UCSD-AML1 (cell line): ENCODE results near the gene OSBP2.

ENCODE experiments used
- DNase-seq: peaks from one replicate; lab custom pipeline; 2025; ENCODE audit not compliant: unreplicated experiment; lab: John Stamatoyannopoulos, UW

The OSBP2 gene

GRCh38 chr22:30876915-30877553 lies 182.4 kb downstream of the OSBP2 start:
- DNase-seq = no peak

- DNase-seq = no peak
These were observed 183.2 kb downstream of the OSBP2 start for GRCh38 chr22:30877662-30878515.

GRCh38 chr22:30878516-30879414 lies 184.1 kb downstream of the OSBP2 start:
- DNase-seq = no peak

- no peak for DNase-seq
These were observed 184.7 kb downstream of the OSBP2 start for GRCh38 chr22:30879415-30879797.

GRCh38 chr22:30880181-30880601 lies 185.5 kb downstream of the OSBP2 start:
- DNase-seq = no peak

- no peak for DNase-seq
These were observed 186.2 kb downstream of the OSBP2 start for GRCh38 chr22:30880847-30881246.

- no peak for DNase-seq
These were observed 186.9 kb downstream of the OSBP2 start for GRCh38 chr22:30881361-30882183.

GRCh38 chr22:30882184-30882717 lies 187.6 kb downstream of the OSBP2 start:
- no peak for DNase-seq

GRCh38 chr22:30882974-30883533 lies 188.4 kb downstream of the OSBP2 start:
- no peak for DNase-seq

GRCh38 chr22:30883586-30884145 lies 189.0 kb downstream of the OSBP2 start:
- no peak for DNase-seq

- DNase-seq = no peak
These were observed 189.7 kb downstream of the OSBP2 start for GRCh38 chr22:30884211-30885000.

GRCh38 chr22:30885001-30885366 lies 190.3 kb downstream of the OSBP2 start:
- DNase-seq = no peak

GRCh38 chr22:30885591-30885990 lies 190.9 kb downstream of the OSBP2 start:
- DNase-seq = no peak

GRCh38 chr22:30887453-30887852 lies 192.8 kb downstream of the OSBP2 start:
- no peak for DNase-seq

GRCh38 chr22:30887861-30888260 lies 193.2 kb downstream of the OSBP2 start:
- DNase-seq = no peak

- DNase-seq = no peak
These were observed 194.8 kb downstream of the OSBP2 start for GRCh38 chr22:30889268-30889995.

GRCh38 chr22:30889996-30890480 lies 195.4 kb downstream of the OSBP2 start:
- DNase-seq = no peak
